DMS53 treated with DMSO at 0.1 percent for 48 hours (cell line): ENCODE data around the gene POU2F1.

Experiments
- DNase-seq: peaks from one replicate; lab custom pipeline; 2025; ENCODE audit not compliant: unreplicated experiment; lab: John Stamatoyannopoulos, UW

Gene POU2F1

GRCh38 chr1:167360120-167360519 lies 139.4 kb downstream of the POU2F1 start:
- no peak for DNase-seq

DNA sequence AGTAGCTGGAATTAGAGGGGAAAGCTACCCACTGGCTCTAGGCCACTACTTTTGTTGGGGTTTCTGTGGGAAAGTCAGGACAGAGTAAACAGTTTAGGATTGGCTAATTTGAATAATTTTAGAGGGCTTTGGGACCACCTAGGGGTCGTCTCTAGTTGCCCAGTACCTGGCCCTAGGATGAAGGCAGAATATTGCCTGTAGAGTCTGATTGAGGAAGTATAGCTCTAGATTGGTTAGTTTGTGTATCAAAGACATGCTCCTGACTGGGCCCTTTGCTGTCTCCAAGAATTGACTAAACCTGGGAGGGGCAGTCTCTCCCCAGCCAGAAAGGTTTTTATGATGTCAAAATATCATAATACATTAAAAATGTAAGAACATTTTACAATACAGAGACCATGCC lies 142.0 kb downstream of the POU2F1 start:
- DNase-seq = no peak

DNA sequence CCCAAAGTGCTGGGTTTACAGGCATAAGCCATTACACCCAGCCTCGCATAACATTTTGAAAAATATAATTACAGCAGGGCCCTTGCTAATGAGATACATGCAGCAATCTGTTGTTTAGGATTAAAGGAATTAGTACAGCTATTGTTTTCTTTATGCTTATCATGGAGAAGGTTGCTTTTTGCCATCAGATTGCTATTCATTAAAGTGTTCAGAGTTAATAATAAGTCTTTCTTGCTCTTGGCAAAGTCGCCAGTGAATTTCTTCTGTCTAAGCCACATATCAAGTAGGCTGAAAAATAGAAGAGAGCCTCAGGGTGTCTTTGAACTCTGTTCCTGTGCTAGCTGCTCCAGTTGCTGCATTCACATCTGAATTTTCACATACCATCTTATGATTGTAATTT lies 144.1 kb downstream of the POU2F1 start:
- no peak for DNase-seq

- DNase-seq = no peak
Measured at GRCh38 chr1:167365360-167365759, 144.7 kb downstream of the POU2F1 start.

DNA sequence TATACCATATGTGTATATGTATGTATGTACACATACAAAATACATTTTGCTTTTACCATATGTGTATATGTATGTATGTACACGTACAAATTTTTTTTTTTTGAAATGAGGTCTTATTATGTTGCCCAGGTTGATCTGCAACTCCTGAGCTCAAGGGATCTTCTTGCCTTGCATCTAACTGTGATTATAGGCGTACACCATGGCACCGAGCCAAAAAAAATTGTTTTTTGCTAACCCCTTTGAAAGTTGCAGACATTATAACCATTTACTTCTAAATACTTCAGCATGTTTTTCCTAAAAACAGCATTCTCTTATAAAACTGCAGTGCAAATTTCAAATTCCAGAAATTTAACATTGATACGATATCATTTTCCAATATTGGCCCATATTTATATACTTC lies 147.0 kb downstream of the POU2F1 start:
- no peak for DNase-seq

DNA sequence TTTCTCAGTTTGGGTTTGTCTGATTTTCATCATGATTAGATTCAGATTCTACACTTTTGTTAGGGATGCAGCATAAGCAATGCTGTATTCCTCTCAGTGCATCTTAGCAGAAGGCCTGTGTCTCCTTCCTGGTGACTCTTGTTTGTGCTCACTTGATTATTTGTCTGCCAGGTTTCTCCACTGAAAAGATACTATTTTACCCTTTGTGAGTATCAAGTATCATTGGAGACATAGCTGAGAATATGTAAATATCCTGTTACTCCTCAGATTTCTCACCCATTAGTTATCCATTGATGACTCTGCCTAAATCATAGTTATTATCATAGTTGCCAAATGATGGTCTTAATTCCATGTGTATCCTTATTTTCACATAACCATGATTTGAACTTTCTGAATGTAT lies 148.5 kb downstream of the POU2F1 start:
- DNase-seq = no peak

GRCh38 chr1:167369933-167370332 lies 149.2 kb downstream of the POU2F1 start:
- DNase-seq = no peak

GRCh38 chr1:167371030-167371429 lies 150.3 kb downstream of the POU2F1 start:
- DNase-seq = no peak

GRCh38 chr1:167373398-167373797 lies 152.7 kb downstream of the POU2F1 start:
- no peak for DNase-seq

- no peak for DNase-seq
Measured at GRCh38 chr1:167373986-167374385, 153.3 kb downstream of the POU2F1 start.

GRCh38 chr1:167375949-167376348 lies 155.3 kb downstream of the POU2F1 start:
- DNase-seq = no peak

- DNase-seq = no peak
Measured at GRCh38 chr1:167387251-167387910, 166.7 kb downstream of the POU2F1 start.

GRCh38 chr1:167388976-167389375 lies 168.3 kb downstream of the POU2F1 start:
- no peak for DNase-seq

DNA sequence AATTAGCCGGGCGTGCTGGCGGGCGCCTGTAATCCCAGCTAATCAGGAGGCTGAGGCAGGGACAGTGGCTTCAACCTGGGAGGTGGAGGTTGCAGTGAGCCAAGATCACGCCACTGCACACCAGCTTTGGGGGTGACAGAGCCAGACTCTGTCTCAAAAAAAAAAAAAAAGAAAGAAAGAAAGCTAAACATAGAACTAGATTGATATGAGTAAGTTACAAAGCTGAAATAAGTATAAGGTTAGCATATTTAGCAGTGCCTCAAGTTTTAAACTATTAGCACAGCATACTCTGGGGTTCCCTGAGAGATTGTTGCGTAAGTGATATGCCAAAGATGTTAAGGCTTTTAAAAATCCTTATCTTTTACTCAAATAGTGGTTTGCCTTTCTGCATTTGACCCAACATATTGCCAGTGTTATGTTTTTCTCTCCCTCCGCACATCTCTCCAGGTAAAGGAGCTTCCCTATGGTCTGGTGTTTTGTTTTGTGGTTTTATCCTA lies 171.6 kb downstream of the POU2F1 start:
- DNase-seq = no peak

- DNase-seq = no peak
Measured at GRCh38 chr1:167400359-167400953, 179.8 kb downstream of the POU2F1 start.

GRCh38 chr1:167401260-167401873 lies 180.7 kb downstream of the POU2F1 start:
- DNase-seq = peak; percentile 88

GRCh38 chr1:167404161-167404888 lies 183.6 kb downstream of the POU2F1 start:
- DNase-seq = no peak

- DNase-seq = no peak
Measured at GRCh38 chr1:167404908-167405307, 184.2 kb downstream of the POU2F1 start.

GRCh38 chr1:167408355-167408754 lies 187.7 kb downstream of the POU2F1 start:
- DNase-seq = no peak

- no peak for DNase-seq
Measured at GRCh38 chr1:167409183-167409582, 188.5 kb downstream of the POU2F1 start.

DNA sequence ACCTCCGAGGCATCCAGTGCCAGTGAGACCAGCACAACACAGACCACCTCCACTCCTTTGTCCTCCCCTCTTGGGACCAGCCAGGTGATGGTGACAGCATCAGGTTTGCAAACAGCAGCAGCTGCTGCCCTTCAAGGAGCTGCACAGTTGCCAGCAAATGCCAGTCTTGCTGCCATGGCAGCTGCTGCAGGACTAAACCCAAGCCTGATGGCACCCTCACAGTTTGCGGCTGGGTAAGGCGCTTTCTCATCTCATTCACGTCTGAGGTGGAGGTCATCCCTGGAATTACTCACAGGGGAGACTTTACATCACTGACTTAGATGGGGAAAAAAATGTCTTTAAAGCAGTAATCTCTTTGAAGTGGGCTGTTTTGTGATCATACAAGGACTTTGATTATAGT lies 191.4 kb downstream of the POU2F1 start:
- no peak for DNase-seq

GRCh38 chr1:167412920-167413319 lies 192.2 kb downstream of the POU2F1 start:
- DNase-seq = no peak
